SK-N-SH treated with all-trans-retinoic acid at 6 μM for 48 hours (cell line): ENCODE results near the gene NEXMIF.
"Not testable (repeated sequence)": the region's sequence is repeated elsewhere in the genome, so short reads cannot be mapped to it uniquely, and the experiment has no call there.

Source experiments
- CSDC2 ChIP-seq: fragments of 250-450 bp; sonication (Bioruptor Pico); IDR thresholded peaks from 2 replicates; pipeline ENCODE4 v1.5.0; 2020; ENCODE audit warnings: mild to moderate bottlenecking, moderate library complexity
- GLIS3 ChIP-seq: fragments of 250-450 bp; sonication (Bioruptor Pico); IDR thresholded peaks from 2 replicates; pipeline ENCODE4 v1.5.0; 2020; ENCODE audit warnings: mild to moderate bottlenecking, moderate library complexity
- SNAI2 ChIP-seq: fragments of 250-450 bp; sonication (Bioruptor Pico); IDR thresholded peaks from 2 replicates; pipeline ENCODE4 v1.5.0; 2020; ENCODE audit warnings: mild to moderate bottlenecking, moderate library complexity
- TF ChIP-seq, protein P1 (sequence below): fragments of 250-450 bp; sonication (Bioruptor Pico); IDR thresholded peaks from 2 replicates; pipeline ENCODE4 v1.5.1; 2021; ENCODE audit warnings: mild to moderate bottlenecking, moderate library complexity
- TF ChIP-seq, protein P2 (sequence below): fragments of 250-450 bp; sonication (Bioruptor Pico); IDR thresholded peaks from 2 replicates; pipeline ENCODE4 v1.8.0; 2021; ENCODE audit warnings: low read depth, mild to moderate bottlenecking, moderate library complexity, borderline replicate concordance

DNA sequence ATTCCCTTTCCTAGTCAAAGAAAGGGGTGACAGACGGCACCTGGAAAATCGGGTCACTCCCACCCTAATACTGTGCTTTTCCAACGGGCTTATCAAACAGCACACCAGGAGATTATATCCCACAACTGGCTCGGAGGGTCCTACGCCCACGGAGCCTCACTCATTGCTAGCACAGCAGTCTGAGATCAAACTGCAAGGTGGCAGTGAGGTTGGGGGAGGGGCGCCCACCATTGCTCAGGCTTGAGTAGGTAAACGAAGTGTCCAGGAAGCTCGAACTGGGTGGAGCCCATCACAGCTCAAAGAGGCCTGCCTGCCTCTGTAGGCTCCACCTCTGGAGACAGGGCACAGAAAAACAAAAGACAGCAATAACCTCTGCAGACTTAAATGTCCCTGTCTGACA lies 42.9 kb downstream of the NEXMIF start:
- TF ChIP-seq GLIS3; SNAI2 (CRISPR knock-in tag); CSDC2: not testable (repeated sequence)
- TF ChIP-seq, protein P1, sequence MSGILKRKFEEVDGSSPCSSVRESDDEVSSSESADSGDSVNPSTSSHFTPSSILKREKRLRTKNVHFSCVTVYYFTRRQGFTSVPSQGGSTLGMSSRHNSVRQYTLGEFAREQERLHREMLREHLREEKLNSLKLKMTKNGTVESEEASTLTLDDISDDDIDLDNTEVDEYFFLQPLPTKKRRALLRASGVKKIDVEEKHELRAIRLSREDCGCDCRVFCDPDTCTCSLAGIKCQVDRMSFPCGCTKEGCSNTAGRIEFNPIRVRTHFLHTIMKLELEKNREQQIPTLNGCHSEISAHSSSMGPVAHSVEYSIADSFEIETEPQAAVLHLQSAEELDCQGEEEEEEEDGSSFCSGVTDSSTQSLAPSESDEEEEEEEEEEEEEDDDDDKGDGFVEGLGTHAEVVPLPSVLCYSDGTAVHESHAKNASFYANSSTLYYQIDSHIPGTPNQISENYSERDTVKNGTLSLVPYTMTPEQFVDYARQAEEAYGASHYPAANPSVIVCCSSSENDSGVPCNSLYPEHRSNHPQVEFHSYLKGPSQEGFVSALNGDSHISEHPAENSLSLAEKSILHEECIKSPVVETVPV (CRISPR knock-in tag): not testable (repeated sequence)
- TF ChIP-seq, protein P2, sequence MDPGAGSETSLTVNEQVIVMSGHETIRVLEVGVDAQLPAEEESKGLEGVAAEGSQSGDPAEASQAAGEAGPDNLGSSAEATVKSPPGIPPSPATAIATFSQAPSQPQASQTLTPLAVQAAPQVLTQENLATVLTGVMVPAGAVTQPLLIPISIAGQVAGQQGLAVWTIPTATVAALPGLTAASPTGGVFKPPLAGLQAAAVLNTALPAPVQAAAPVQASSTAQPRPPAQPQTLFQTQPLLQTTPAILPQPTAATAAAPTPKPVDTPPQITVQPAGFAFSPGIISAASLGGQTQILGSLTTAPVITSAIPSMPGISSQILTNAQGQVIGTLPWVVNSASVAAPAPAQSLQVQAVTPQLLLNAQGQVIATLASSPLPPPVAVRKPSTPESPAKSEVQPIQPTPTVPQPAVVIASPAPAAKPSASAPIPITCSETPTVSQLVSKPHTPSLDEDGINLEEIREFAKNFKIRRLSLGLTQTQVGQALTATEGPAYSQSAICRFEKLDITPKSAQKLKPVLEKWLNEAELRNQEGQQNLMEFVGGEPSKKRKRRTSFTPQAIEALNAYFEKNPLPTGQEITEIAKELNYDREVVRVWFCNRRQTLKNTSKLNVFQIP: not testable (repeated sequence)
